A549 treated with RU486 at 1 μM for 4 hours (cell line): ENCODE data around the gene TOP1. TPM values are rescaled to one million over a fixed set of nuclear protein-coding genes. Genes with fewer than 3 reads are reported as not detected.

Experiments used
- total RNA-seq: library from RNA; stranded (reverse); fragments of 200-300 nt; extraction: Qiagen RNA extraction; gene quantifications from 5 replicates; pipeline ENCODE4 v1.2.3, GENCODE V29; 2022; ENCODE audit warnings: low read depth

TOP1 gene
- 64.3 to 96.0 TPM (median 79.7 TPM) in 5 replicates for total RNA-seq

GRCh38 chr20:41028359-41029149 lies at the start of gene TOP1:
TOP1 (plus strand) TSS chr20:41028822; CDS start chr20:41029068, 246 bp downstream.

DNA sequence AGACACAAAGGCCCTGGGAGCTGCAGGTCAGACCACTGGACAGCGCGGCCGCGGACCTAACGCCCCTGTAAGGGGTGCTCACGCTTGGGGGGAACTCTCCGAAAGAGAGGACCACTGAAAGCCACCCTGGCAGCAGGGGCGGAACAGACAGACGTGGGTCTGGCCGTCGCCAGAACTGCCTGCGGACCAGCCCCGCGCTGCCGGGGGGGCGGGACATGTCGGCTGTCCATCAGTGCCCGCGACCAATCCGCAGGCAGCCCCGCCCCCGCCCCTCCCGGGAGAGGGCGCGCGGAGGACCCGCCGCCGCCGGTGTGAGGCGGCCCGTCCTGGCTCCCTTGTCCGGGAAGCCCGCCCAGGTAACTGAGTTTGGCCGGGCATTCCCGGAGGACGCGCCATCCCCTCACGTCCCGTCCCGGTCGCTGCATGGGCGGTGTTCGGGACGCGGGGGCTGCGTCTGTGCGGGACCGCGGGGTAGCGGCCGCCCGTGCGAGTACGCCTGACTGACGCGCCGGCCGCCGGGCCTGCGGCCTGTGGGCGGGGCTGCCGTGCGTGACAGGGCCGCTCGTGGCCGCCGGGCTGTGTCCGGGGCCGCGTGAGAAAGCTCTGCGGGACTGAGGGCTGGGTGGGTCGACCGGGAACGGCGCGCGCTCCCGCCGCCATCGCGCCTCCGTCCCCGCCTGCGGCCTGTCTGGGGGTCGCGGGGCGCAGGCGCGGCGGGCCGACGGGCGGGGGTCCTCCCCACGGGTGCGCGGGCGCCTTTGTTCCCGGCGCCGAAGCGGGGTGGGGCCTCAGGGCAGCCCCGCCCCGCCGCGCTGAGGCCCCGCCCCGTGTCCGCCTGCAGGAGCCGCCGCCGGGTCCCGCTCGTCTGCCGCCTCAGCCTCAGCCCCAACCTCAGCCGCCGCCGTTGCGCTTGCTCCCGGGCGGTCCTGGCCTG lies 108.3 kb downstream of the TOP1 start, which contains the start of gene PLCG1:
Gene PLCG1, plus strand, starts transcription at position 864 of the 934 bp plus-strand sequence. CDS start 99 bp downstream, outside the sequence.

Other genes with a start within 250 kb of the TOP1 start
- gene PLCG1, start 108.7 kb downstream of the TOP1 start, total RNA-seq: 24.5 to 48.9 TPM (median 37.0 TPM) in 5 replicates